Right atrium auricular region (tissue), 2 donors: ENCODE results near the gene APOBEC3A. TPM values are rescaled to one million over a fixed set of nuclear protein-coding genes. Genes with fewer than 3 reads are reported as not detected.

Experiments
- DNase-seq: peaks from one replicate; pipeline ENCODE4 v3.0.0-alpha.2; 2019; ENCODE audit warnings: low spot score
- H3K27ac ChIP-seq, 2 donors: fragments of 200-600 bp; sonication (generic); 1 replicate in 1 of 2; 2 replicates in 1 of 2; pipeline ENCODE4 v1.5.1; 2016 to 2019
- H3K27me3 ChIP-seq, 2 donors: fragments of 200-600 bp; sonication (generic); one replicate each; pipeline versions ENCODE4 v1.5.1 to v1.6.0; 2017 to 2019
- H3K36me3 ChIP-seq: fragments of 200-600 bp; sonication (generic); one replicate; pipeline ENCODE4 v1.5.1; 2016
- H3K4me1 ChIP-seq, 2 donors: fragments of 200-600 bp; sonication (generic); one replicate each; pipeline versions ENCODE4 v1.5.1 to v1.6.0; 2017 to 2019
- H3K4me3 ChIP-seq, 2 donors: fragments of 200-600 bp; sonication (generic); 1 replicate in 1 of 2; 2 replicates in 1 of 2; pipeline ENCODE4 v1.5.1; 2017 to 2019; ENCODE audit warnings: mild to moderate bottlenecking in 1 of 2, moderate library complexity in 1 of 2
- H3K9me3 ChIP-seq, 2 donors: fragments of 200-600 bp; sonication (generic); one replicate each; pipeline ENCODE4 v1.5.1; 2019
- CTCF ChIP-seq, 2 donors: fragments of 200-600 bp; sonication (generic); IDR thresholded peaks; one replicate each; pipeline ENCODE4 v1.5.1; 2019; ENCODE audit warnings: antibody characterized with exemption in 2 of 2
- total RNA-seq, 2 donors: library from RNA; depleted of rRNA; stranded (reverse); fragments of >200 nt; gene quantifications; one replicate each; pipeline ENCODE4 v1.1.0, GENCODE V29; 2016

Gene APOBEC3A
- total RNA-seq, 2 donors from 2014 or later: 1.1 TPM; not detected in 1

- no peak overlapping the region for H3K4me3 ChIP-seq
- no peak for TF ChIP-seq CTCF (IDR thresholded peaks at IDR 0.05)
Observed at GRCh38 chr22:38964989-38965388, 7.6 kb downstream of the APOBEC3A start.

GRCh38 chr22:38965614-38966379 is 8.4 kb downstream of the APOBEC3A start:
- no peaks in the 10 kb centered on the region for H3K9me3 ChIP-seq
- no peak for DNase-seq
- no peak overlapping the region for H3K27ac ChIP-seq
- no peak for TF ChIP-seq CTCF (IDR thresholded peaks at IDR 0.05)
- no peaks in the 10 kb centered on the region for H3K4me1 ChIP-seq
- H3K4me3 ChIP-seq: no peak overlapping the region
- H3K27me3 ChIP-seq: no peaks in the 10 kb centered on the region
- H3K36me3 ChIP-seq: no peaks in the 10 kb centered on the region

More at GRCh38 chr22:38964989-38965388, 7.6 kb downstream of the APOBEC3A start:
- Histone ChIP-seq H3K27ac (no peak overlapping the region), H3K9me3 (no peaks in the 10 kb centered on the region), H3K36me3 (no peaks in the 10 kb centered on the region), H3K27me3 (no peaks in the 10 kb centered on the region), H3K4me1 (no peaks in the 10 kb centered on the region)
- DNase-seq: no peak

- no peak overlapping the region for H3K4me3 ChIP-seq
- TF ChIP-seq CTCF (IDR thresholded peaks at IDR 0.05): no peak
- H3K27ac ChIP-seq: no peak overlapping the region
- no peaks in the 10 kb centered on the region for H3K4me1 ChIP-seq
- no peaks in the 10 kb centered on the region for H3K27me3 ChIP-seq
- no peaks in the 10 kb centered on the region for H3K36me3 ChIP-seq
- no peak for DNase-seq
- no peaks in the 10 kb centered on the region for H3K9me3 ChIP-seq
Observed at GRCh38 chr22:38966380-38966702, 8.9 kb downstream of the APOBEC3A start.

- no peaks in the 10 kb centered on the region for H3K9me3 ChIP-seq
- no peak for TF ChIP-seq CTCF (IDR thresholded peaks at IDR 0.05)
- no peak overlapping the region for H3K27ac ChIP-seq
Observed at GRCh38 chr22:38966942-38967341, 9.5 kb downstream of the APOBEC3A start.

GRCh38 chr22:38967451-38968450 is 10.3 kb downstream of the APOBEC3A start:
- peak; percentile 61 for DNase-seq
- no peaks in the 10 kb centered on the region for H3K4me1 ChIP-seq
- no peaks in the 10 kb centered on the region for H3K27me3 ChIP-seq
- TF ChIP-seq CTCF (IDR thresholded peaks at IDR 0.05): no peak
- H3K9me3 ChIP-seq: no peaks in the 10 kb centered on the region
- H3K27ac ChIP-seq: no peak overlapping the region
- H3K4me3 ChIP-seq: no peak overlapping the region
- H3K36me3 ChIP-seq: no peaks in the 10 kb centered on the region

More at GRCh38 chr22:38966942-38967341, 9.5 kb downstream of the APOBEC3A start:
- no peak for DNase-seq
- no peaks in the 10 kb centered on the region for H3K27me3 ChIP-seq
- no peaks in the 10 kb centered on the region for H3K4me1 ChIP-seq
- no peak overlapping the region for H3K4me3 ChIP-seq
- H3K36me3 ChIP-seq: no peaks in the 10 kb centered on the region
